GM19025 (cell line): ENCODE results near the gene CHKA.

ENCODE experiments used
- ATAC-seq: cut with Tn5 transposase; IDR thresholded peaks from one replicate; pipeline ENCODE4 v1.9.1; 2021; ENCODE audit warnings: mild to moderate bottlenecking, low read depth, moderate library complexity; ENCODE audit not compliant: unreplicated experiment

CHKA gene

GRCh38 chr11:68018730-68019190 is 102.4 kb downstream of the CHKA start:
- ATAC-seq, result no peak

GRCh38 chr11:68017980-68018729 is 103.0 kb downstream of the CHKA start:
- ATAC-seq, result no peak

GRCh38 chr11:68016904-68017817 is 104.0 kb downstream of the CHKA start:
- no peak for ATAC-seq

- ATAC-seq, result no peak
These were observed 104.9 kb downstream of the CHKA start for GRCh38 chr11:68016161-68016903.

GRCh38 chr11:68015467-68015866 is 105.7 kb downstream of the CHKA start:
- no peak for ATAC-seq

- no peak for ATAC-seq
These were observed 106.2 kb downstream of the CHKA start for GRCh38 chr11:68014947-68015447.

- ATAC-seq, result no peak
These were observed 106.8 kb downstream of the CHKA start for GRCh38 chr11:68014157-68014946.

- ATAC-seq, result no peak
These were observed 107.5 kb downstream of the CHKA start for GRCh38 chr11:68013611-68014156.

- ATAC-seq, result no peak
These were observed 108.2 kb downstream of the CHKA start for GRCh38 chr11:68012843-68013610.

GRCh38 chr11:68012044-68012842 is 108.9 kb downstream of the CHKA start:
- no peak for ATAC-seq

- ATAC-seq, result no peak
These were observed 109.9 kb downstream of the CHKA start for GRCh38 chr11:68011051-68011943.

GRCh38 chr11:68010090-68011041 is 110.8 kb downstream of the CHKA start, which contains the start of gene ALDH3B1:
ALDH3B1 (plus strand) TSS chr11:68010327; CDS start chr11:68015298, 4,971 bp downstream.
- no peak for ATAC-seq

- no peak for ATAC-seq
These were observed 111.6 kb downstream of the CHKA start for GRCh38 chr11:68009391-68010089.

- ATAC-seq, result no peak
These were observed 112.5 kb downstream of the CHKA start for GRCh38 chr11:68008381-68009337.
